Glutamatergic neuron (in vitro differentiated cells): ENCODE measurements around the gene CPLANE1. TPM values are rescaled to one million over a fixed set of nuclear protein-coding genes. Genes with fewer than 3 reads are reported as not detected.
A peak's percentile ranks its signal among the peaks of the same experiment; 100 is the strongest.

Experiments used
- DNase-seq: peaks from one replicate; pipeline ENCODE4 v3.0.0; 2022
- H3K27ac Mint-ChIP-seq: one replicate; pipeline ENCODE4 v1.8.0; 2020; ENCODE audit warnings: mild to moderate bottlenecking, mixed read lengths, inconsistent platforms; ENCODE audit not compliant: unreplicated experiment
- H3K27me3 Mint-ChIP-seq: one replicate; pipeline ENCODE4 v1.8.0; 2020; ENCODE audit warnings: mild to moderate bottlenecking, moderate library complexity, mixed read lengths, inconsistent platforms; ENCODE audit not compliant: unreplicated experiment
- H3K36me3 Mint-ChIP-seq: one replicate; pipeline ENCODE4 v1.8.0; 2020; ENCODE audit warnings: mild to moderate bottlenecking, mixed read lengths, inconsistent platforms; ENCODE audit not compliant: unreplicated experiment
- H3K4me1 Mint-ChIP-seq: one replicate; pipeline ENCODE4 v1.8.0; 2020; ENCODE audit warnings: mild to moderate bottlenecking, low read depth, mixed read lengths, inconsistent platforms; ENCODE audit not compliant: unreplicated experiment
- H3K4me3 Mint-ChIP-seq: one replicate; pipeline ENCODE4 v1.8.0; 2020; ENCODE audit warnings: mild to moderate bottlenecking, mixed read lengths, inconsistent platforms; ENCODE audit not compliant: unreplicated experiment
- H3K9me3 Mint-ChIP-seq: one replicate; pipeline ENCODE4 v1.8.0; 2020; ENCODE audit warnings: mild to moderate bottlenecking, moderate library complexity, mixed read lengths, inconsistent platforms; ENCODE audit not compliant: unreplicated experiment
- CTCF ChIP-seq: fragments of 200-600 bp; sonication (generic); IDR thresholded peaks from one replicate; pipeline ENCODE4 v1.5.0; 2021; ENCODE audit not compliant: partially characterized antibody, unreplicated experiment
- total RNA-seq: library from RNA; stranded (reverse); fragmentation: NEBNext Ultra II Directional; extraction: Animal tissue kit (Norgen Biotek cat#: 25700); gene quantifications from one replicate; pipeline ENCODE4 v1.2.1, GENCODE V29; 2021; ENCODE audit not compliant: unreplicated experiment

The CPLANE1 gene
- total RNA-seq, 1 donor from 2014 or later: 37.6 TPM

- DNase-seq: no peak
- H3K27ac Mint-ChIP-seq: no peak overlapping the region
- TF ChIP-seq CTCF: no peak
- no peaks in the 10 kb centered on the region for H3K27me3 Mint-ChIP-seq
- no peak overlapping the region for H3K4me3 Mint-ChIP-seq
- H3K36me3 Mint-ChIP-seq: peaks cover 5% of the 10 kb centered on the region
- no peaks in the 10 kb centered on the region for H3K4me1 Mint-ChIP-seq
- peaks cover 6% of the 10 kb centered on the region for H3K9me3 Mint-ChIP-seq
These were observed 6.7 kb upstream of the CPLANE1 start for GRCh38 chr5:37255774-37256358.

- H3K36me3 Mint-ChIP-seq: peaks cover 7% of the 10 kb centered on the region
- TF ChIP-seq CTCF: no peak
- peaks cover 5% of the 10 kb centered on the region for H3K27me3 Mint-ChIP-seq
- no peak overlapping the region for H3K4me3 Mint-ChIP-seq
- H3K4me1 Mint-ChIP-seq: peaks cover 4% of the 10 kb centered on the region
- no peak overlapping the region for H3K27ac Mint-ChIP-seq
- peaks cover 5% of the 10 kb centered on the region for H3K9me3 Mint-ChIP-seq
- DNase-seq: no peak
These were observed 5.4 kb upstream of the CPLANE1 start for GRCh38 chr5:37254581-37254980.

GRCh38 chr5:37251665-37252064, 2.5 kb upstream of the CPLANE1 start:
- Mint-ChIP-seq H3K4me1 (peaks cover 4% of the 10 kb centered on the region), H3K36me3 (peaks cover 7% of the 10 kb centered on the region), H3K27ac (no peak overlapping the region), H3K27me3 (peaks cover 6% of the 10 kb centered on the region), H3K9me3 (peaks cover 3% of the 10 kb centered on the region), H3K4me3 (no peak overlapping the region)
- DNase-seq: no peak
- no peak for TF ChIP-seq CTCF

DNA sequence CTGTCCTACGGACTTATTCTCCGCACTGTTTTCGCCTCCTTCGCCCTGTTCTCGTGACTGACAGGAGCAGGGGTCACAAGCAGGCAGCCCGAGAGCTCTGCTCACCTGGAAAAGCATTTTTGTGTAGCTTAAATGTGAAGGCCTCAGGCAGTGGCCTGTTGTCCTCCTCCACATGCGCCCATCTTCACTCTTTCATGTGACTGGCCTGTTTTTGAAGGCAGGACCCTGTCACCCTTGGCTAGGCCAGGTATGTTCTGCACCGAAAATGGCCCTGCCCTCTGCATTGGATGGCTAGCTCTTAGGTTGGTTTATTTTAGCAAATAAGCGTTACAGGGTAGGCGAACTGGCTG, 614 bp upstream of the CPLANE1 start:
- peaks cover 4% of the 10 kb centered on the region for H3K4me1 Mint-ChIP-seq
- peak overlapping the region; percentile 98 for H3K27ac Mint-ChIP-seq
- TF ChIP-seq CTCF: no peak
- H3K4me3 Mint-ChIP-seq: peak overlapping the region; percentile 99
- no peak for DNase-seq
- peaks cover 2% of the 10 kb centered on the region for H3K9me3 Mint-ChIP-seq
- peaks cover 6% of the 10 kb centered on the region for H3K36me3 Mint-ChIP-seq
- peaks cover 6% of the 10 kb centered on the region for H3K27me3 Mint-ChIP-seq

GRCh38 chr5:37248421-37248969, 681 bp downstream of the CPLANE1 start:
- peaks cover 6% of the 10 kb centered on the region for H3K27me3 Mint-ChIP-seq
- peak; percentile 35 for DNase-seq
- H3K27ac Mint-ChIP-seq: peak overlapping the region; percentile 66

More at GRCh38 chr5:37248421-37248969, 681 bp downstream of the CPLANE1 start:
- H3K4me1 Mint-ChIP-seq: peaks cover 4% of the 10 kb centered on the region
- peaks cover 4% of the 10 kb centered on the region for H3K36me3 Mint-ChIP-seq
- H3K9me3 Mint-ChIP-seq: peaks cover 2% of the 10 kb centered on the region
- H3K4me3 Mint-ChIP-seq: peak overlapping the region; percentile 86
- no peak for TF ChIP-seq CTCF
